Measurements from ENCODE around the gene ITPR2. TPM values are rescaled to one million over a fixed set of nuclear protein-coding genes. Genes with fewer than 3 reads are reported as not detected.

ITPR2 gene
- total and polyA plus RNA-seq, 2 of the 13 experiments (the other 11 are each of a cell fraction or from before 2014, with no cell fraction given): 31.9 to 81.9 TPM

DNA sequence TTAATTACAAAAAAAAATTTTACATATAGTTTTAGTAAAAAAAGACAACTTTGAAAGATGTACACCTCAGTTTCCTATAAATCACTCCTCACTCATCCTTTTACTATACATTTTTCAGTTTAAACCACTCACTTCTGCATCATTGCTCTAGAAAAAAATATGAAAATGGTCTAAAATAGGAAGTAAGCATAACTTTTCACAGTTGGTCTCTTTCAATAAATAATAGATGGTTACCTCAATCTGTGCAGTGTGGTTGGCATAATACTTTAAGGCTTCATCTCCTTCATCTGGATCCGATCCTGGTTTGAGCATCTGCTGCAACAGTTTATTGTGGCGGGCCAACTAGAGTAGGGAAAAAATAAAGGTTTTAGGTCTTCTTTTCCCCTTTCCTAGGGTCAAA is 389.7 kb downstream of the ITPR2 start:
- Histone ChIP-seq H3K4me2 (ENCODE audit: low read depth, low read length) (no peak overlapping the region), H3K4me1 (ENCODE audit: insufficient read depth, low read length) (no peaks in the 10 kb centered on the region), H3K4me3 (replicated peaks in 1 of 3; ENCODE audit: insufficient read depth in 1 of 3, low read depth in 2 of 3, low read length in 3 of 3) (no peak overlapping the region), H2AFZ (ENCODE audit: low read length) (no peak overlapping the region), H3K36me3 (replicated peaks in 1 of 2; ENCODE audit: control insufficient read depth in 1 of 2, insufficient read depth in 2 of 2, low read length in 2 of 2) (peaks cover 9 to 69% of the 10 kb centered on the region in 2 experiments), H3K9me3 (ENCODE audit: low read length) (no peaks in the 10 kb centered on the region), H3K79me2 (ENCODE audit: insufficient read depth, low read length) (no peaks in the 10 kb centered on the region), H3K27me3 (ENCODE audit: control insufficient read depth in 1 of 2, insufficient read depth in 2 of 2, low read length in 2 of 2) (no peaks in the 10 kb centered on the region), H4K20me1 (ENCODE audit: insufficient read depth, low read length) (no peaks in the 10 kb centered on the region), H3K9ac (ENCODE audit: insufficient read depth, low read depth, low read length) (no peak overlapping the region), H3K27ac (ENCODE audit: extremely low read length, insufficient read depth, low read length) (no peak overlapping the region)
- POLR2A ChIA-PET: no interaction called here
- intact Hi-C loops (cut with micrococcal nuclease; ENCODE audit: unreplicated experiment) (no loop called here), in situ Hi-C loops (cut with HindIII; ENCODE audit: extremely low pct_ligation_motif_present, low pct_unique_long_range_greater_than_20kb) (no loop called here)
- no peak for TF ChIP-seq ZNF737 (CRISPR knock-in tag; IDR thresholded peaks at IDR 0.05; ENCODE audit: borderline replicate concordance)
- TF ChIP-seq ZNF282 (IDR thresholded peaks at IDR 0.05; ENCODE audit: partially characterized antibody): no peak
- TF ChIP-seq SP5 (CRISPR knock-in tag; IDR thresholded peaks at IDR 0.05; ENCODE audit: borderline replicate concordance, low read depth): no peak
- TF ChIP-seq ZBTB7A (CRISPR knock-in tag; IDR thresholded peaks at IDR 0.05): no peak
- TF ChIP-seq ZNF75D (CRISPR knock-in tag; IDR thresholded peaks at IDR 0.05; ENCODE audit: borderline replicate concordance): no peak
- TF ChIP-seq ESRRA (CRISPR knock-in tag; IDR thresholded peaks at IDR 0.05; ENCODE audit: low read depth): no peak
- TF ChIP-seq, protein P1, sequence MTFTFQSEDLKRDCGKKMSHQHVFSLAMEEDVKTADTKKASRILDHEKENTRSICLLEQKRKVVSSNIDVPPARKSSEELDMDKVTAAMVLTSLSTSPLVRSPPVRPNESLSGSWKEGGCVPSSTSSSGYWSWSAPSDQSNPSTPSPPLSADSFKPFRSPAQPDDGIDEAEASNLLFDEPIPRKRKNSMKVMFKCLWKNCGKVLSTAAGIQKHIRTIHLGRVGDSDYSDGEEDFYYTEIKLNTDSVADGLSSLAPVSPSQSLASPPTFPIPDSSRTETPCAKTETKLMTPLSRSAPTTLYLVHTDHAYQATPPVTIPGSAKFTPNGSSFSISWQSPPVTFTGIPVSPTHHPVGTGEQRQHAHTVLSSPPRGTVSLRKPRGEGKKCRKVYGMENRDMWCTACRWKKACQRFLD (CRISPR knock-in tag; IDR thresholded peaks at IDR 0.05; ENCODE audit: borderline replicate concordance): no peak
- no peak for TF ChIP-seq YEATS2 (CRISPR knock-in tag; IDR thresholded peaks at IDR 0.05; ENCODE audit: borderline replicate concordance)
- TF ChIP-seq DPF2 (CRISPR knock-in tag; IDR thresholded peaks at IDR 0.05; ENCODE audit: borderline replicate concordance, low read depth): no peak
- no peak for TF ChIP-seq HNF4G (IDR thresholded peaks at IDR 0.05; ENCODE audit: borderline replicate concordance, low read depth, low read length)
- no peak for TF ChIP-seq HNF4G (CRISPR knock-in tag; IDR thresholded peaks at IDR 0.05; ENCODE audit: borderline replicate concordance, low read depth)
- no peak for TF ChIP-seq ZNF839 (CRISPR knock-in tag; IDR thresholded peaks at IDR 0.05; ENCODE audit: borderline replicate concordance)
- TF ChIP-seq, protein P2, sequence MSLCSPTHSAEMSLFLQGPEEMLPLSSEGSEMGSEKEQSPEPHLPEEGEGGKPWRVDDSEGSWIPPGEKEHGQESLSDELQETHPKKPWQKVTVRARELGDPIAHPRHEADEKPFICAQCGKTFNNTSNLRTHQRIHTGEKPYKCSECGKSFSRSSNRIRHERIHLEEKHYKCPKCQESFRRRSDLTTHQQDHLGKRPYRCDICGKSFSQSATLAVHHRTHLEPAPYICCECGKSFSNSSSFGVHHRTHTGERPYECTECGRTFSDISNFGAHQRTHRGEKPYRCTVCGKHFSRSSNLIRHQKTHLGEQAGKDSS (CRISPR knock-in tag; IDR thresholded peaks at IDR 0.05; ENCODE audit: borderline replicate concordance, low read depth): no peak
- no peak for TF ChIP-seq ZNF431 (CRISPR knock-in tag; IDR thresholded peaks at IDR 0.05; ENCODE audit: borderline replicate concordance, low read depth)
- TF ChIP-seq TBX2 (CRISPR knock-in tag; IDR thresholded peaks at IDR 0.05; ENCODE audit: borderline replicate concordance): no peak
- TF ChIP-seq NKX3-1 (CRISPR knock-in tag; IDR thresholded peaks at IDR 0.05): no peak
- FAIRE-seq (no peak), ATAC-seq (no peak), DNase-seq (ENCODE audit: low spot score) (no peak)
- CTCF ChIA-PET (ENCODE audit: low intra/inter-chr PET ratio, low total read pairs): no interaction called here
- BruUV-seq (replicated peaks): no TSS peak
- 98% methylated on average over 2 of the region's 2 CpGs for WGBS (ENCODE audit: low lambda C conversion rate)
